Ectodermal cell (in vitro differentiated cells): ENCODE results near the gene CBLIF.
"Not testable (repeated sequence)": the region's sequence is repeated elsewhere in the genome, so short reads cannot be mapped to it uniquely, and the experiment has no call there.

Experiments used
- H3K27ac ChIP-seq: 2 replicates; pipeline ENCODE4 v1.7.0; 2013; ENCODE audit warnings: mild to moderate bottlenecking, low read depth, low read length; ENCODE audit not compliant: insufficient read depth, poor library complexity, severe bottlenecking
- H3K27me3 ChIP-seq: 2 replicates; pipeline ENCODE4 v1.7.0; 2013; ENCODE audit warnings: mild to moderate bottlenecking, low read length; ENCODE audit not compliant: insufficient read depth, control insufficient read depth, poor library complexity, severe bottlenecking
- H3K36me3 ChIP-seq: one replicate; pipeline ENCODE4 v1.7.0; 2013; ENCODE audit warnings: low read length; ENCODE audit not compliant: control insufficient read depth, insufficient read depth
- H3K4me1 ChIP-seq: one replicate; pipeline ENCODE4 v1.7.0; 2013; ENCODE audit warnings: low read length; ENCODE audit not compliant: control insufficient read depth, insufficient read depth
- H3K4me3 ChIP-seq: 2 replicates; pipeline ENCODE4 v1.7.0; 2013; ENCODE audit warnings: low read depth, low read length, control low read depth; ENCODE audit not compliant: insufficient read depth
- H3K9me3 ChIP-seq: 2 replicates; pipeline ENCODE4 v1.7.0; 2013; ENCODE audit warnings: mild to moderate bottlenecking, low read length, moderate library complexity; ENCODE audit not compliant: control insufficient read depth
- WGBS, 2 experiments: methylation state at CpG; one replicate each; pipeline ENCODE4 v1.1.7; 2013; ENCODE audit warnings: missing lambda C conversion rate in 2 of 2; 5-methylcytosine and 5-hydroxymethylcytosine counted together

The CBLIF gene

DNA sequence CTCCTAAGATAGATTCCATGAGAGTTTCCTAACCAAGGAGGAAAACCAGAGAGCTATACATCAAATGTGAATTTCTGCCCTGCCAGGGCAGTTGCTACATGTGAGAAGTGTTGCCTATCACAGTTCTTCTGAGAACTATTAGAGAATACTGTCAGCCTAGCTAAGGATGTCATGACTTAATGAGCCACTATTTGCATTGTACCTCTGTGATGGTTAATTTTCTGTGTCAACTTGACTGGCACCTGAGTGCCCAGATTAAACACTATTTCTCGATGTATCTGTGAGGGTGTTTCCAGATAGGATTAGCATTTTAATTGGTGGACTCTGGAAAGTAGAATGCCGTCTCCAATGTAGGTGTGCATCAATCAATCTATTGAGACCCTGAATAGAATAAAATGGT, 22.6 kb upstream of the CBLIF start:
- WGBS, 2 experiments: 96 to 98% methylated on average over 2 of the region's 2 CpGs

DNA sequence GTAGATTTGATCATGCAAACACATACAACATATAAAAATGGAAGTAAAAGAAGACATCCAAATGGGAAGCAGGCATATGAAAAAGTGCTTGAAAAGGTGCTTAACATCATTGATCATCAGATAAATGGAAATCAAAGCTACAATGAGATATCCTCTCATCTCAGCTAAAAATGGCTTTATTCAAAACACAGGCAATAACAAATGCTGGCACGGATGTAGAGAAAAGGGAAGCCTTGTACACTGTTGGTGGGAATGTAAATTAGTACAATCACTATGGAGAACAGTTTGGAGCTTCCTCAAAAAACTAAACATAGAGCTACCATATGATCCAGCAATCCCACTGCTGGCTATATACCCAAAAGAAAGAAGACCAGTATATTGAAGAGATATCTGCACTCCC, 21.5 kb upstream of the CBLIF start:
- H3K27me3 ChIP-seq: no peaks in the 10 kb centered on the region
- H3K36me3 ChIP-seq: no peaks in the 10 kb centered on the region
- WGBS, 2 experiments: 100% methylated on average over 1 of the region's 1 CpG; no CpG with 5 or more reads in 1 of the 2 experiments
- H3K4me1 ChIP-seq: no peaks in the 10 kb centered on the region
- no peaks in the 10 kb centered on the region for H3K9me3 ChIP-seq
- no peak overlapping the region for H3K27ac ChIP-seq
- no peak overlapping the region for H3K4me3 ChIP-seq

More for the DNA sequence above, 22.6 kb upstream of the CBLIF start:
- Histone ChIP-seq H3K4me1 (no peaks in the 10 kb centered on the region), H3K36me3 (no peaks in the 10 kb centered on the region), H3K4me3 (no peak overlapping the region), H3K9me3 (no peaks in the 10 kb centered on the region), H3K27ac (no peak overlapping the region), H3K27me3 (no peaks in the 10 kb centered on the region)

DNA sequence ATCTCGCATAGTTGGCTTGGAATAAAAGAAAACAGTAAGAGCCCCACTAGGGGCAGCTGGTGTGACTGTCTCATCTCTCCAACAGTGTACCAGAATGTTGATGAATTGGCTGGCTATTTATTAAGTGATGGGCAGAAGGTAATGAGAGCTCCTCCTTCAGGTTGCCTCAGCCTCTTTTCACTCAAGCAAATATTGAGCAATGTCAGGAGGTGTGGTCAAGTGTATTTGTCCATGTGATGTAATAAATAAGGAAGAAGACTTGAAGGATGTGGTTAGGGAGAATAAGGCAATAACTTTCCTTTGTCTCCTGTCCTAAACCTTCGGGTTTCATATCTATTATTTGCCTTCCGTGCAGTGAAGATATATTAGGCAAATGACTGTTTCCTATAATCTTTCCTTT, 21.1 kb upstream of the CBLIF start, which contains the start of gene TCN1:
TSS of gene TCN1 (minus strand) at position 91 of the 400 bp plus-strand sequence. CDS start at position 74, 17 bp downstream.
- no peak within 1 kb of the TSS for H3K27ac ChIP-seq
- no peaks in the 10 kb centered on the region for H3K27me3 ChIP-seq
- 96 to 100% methylated on average over 3 of the region's 3 CpGs for WGBS, 2 experiments
- no peaks in the 10 kb centered on the region for H3K9me3 ChIP-seq
- no peaks in the 10 kb centered on the region for H3K4me1 ChIP-seq
- no peaks in the 10 kb centered on the region for H3K36me3 ChIP-seq
- no peak within 1 kb of the TSS for H3K4me3 ChIP-seq

DNA sequence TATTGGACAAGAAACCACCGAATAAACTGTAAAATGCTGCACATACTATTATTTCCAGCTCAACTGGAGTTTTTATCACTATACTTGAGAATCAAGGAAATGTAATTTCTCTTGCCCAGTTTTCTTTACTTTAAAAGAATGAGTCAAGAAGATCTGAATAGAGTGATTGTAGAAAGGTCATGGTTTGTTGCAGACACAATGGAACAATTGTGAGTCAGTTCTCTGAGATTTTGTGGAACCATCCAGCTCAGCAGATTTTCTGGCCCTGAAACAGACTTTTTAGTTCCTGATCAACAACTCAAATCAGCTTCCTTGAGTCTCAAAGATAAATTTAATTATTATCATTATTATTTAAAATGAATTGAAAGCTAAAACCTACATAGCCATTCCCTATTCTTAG, 19.7 kb upstream of the CBLIF start:
- 94 to 100% methylated on average over 1 of the region's 1 CpG for WGBS, 2 experiments
- Histone ChIP-seq H3K36me3 (no peaks in the 10 kb centered on the region), H3K27ac (no peak overlapping the region), H3K4me3 (no peak overlapping the region), H3K4me1 (no peaks in the 10 kb centered on the region), H3K27me3 (no peaks in the 10 kb centered on the region), H3K9me3 (no peaks in the 10 kb centered on the region)

- no peak overlapping the region for H3K4me3 ChIP-seq
- no peaks in the 10 kb centered on the region for H3K9me3 ChIP-seq
- H3K27ac ChIP-seq: no peak overlapping the region
- H3K27me3 ChIP-seq: no peaks in the 10 kb centered on the region
- 90 to 92% methylated on average over 3 of the region's 3 CpGs for WGBS, 2 experiments
- no peaks in the 10 kb centered on the region for H3K36me3 ChIP-seq
- no peaks in the 10 kb centered on the region for H3K4me1 ChIP-seq
Observed at GRCh38 chr11:59862252-59862651, 17.0 kb upstream of the CBLIF start.

DNA sequence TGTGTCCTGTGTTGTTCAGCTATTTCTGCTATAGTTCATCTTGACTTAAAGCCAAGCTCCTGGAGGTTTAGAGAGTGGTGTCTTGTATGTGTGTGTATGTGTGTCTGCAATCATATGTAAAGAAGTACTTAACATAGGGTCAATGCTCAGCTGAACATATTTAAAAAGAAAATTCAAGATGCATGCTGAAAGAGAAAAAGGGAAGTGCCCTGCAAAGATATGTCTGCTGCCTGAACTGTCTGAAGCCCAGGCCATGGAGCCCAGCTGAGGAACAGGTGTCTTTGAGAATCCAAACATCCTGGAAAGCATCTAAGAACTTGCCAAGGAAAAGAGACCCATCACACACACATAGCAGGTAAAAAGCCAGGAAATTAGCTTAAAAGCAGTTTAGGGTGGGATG, 14.4 kb upstream of the CBLIF start:
- H3K27me3 ChIP-seq: no peaks in the 10 kb centered on the region
- no peaks in the 10 kb centered on the region for H3K4me1 ChIP-seq
- no peak overlapping the region for H3K4me3 ChIP-seq
- H3K27ac ChIP-seq: no peak overlapping the region
- H3K9me3 ChIP-seq: no peaks in the 10 kb centered on the region
- H3K36me3 ChIP-seq: no peaks in the 10 kb centered on the region

DNA sequence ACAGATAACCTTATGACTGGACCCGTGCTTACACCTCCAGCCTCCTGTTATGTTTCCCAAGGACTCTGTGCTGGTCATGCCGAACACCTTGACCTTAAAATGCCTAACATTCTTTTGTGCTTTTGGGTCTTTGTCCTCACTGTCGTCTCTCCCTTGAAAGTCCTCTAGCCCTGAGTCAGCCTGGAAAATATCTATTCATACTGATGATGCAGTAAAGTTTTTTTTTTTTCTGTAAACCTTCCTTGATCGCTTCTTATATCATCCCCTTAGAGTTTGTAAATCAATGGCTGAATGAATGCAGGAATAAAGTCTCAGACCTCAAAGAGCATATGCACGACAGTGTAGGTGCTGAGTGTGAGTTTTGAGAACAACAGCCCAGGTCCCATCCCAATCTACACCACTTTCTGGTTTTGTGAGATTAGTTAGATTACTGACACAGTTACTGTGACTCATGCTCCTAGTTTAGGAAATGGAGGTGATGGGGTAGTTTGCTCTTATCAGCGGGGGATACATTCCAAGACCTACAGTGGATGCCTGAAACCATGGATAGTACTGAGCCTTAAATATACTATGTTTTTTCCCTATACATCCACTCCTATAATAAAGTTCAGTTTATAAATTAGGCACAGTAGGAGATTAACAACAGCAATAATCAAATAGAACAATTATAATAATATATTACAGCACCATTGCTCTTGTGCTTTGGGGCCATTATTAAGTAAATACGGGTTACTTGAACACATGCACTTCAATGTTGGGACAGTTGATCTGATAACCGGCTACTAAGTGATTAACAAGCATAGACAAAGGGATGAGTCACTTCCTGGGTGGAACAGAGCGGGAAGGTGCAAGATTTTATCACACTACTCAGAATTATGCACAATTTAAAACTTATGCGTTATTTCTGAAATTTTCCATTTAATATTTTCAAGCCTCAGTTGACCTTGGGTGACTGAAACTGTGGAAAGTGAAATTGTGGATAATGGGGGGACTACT, 12.4 kb upstream of the CBLIF start:
- H3K36me3 ChIP-seq: no peaks in the 10 kb centered on the region
- no peaks in the 10 kb centered on the region for H3K27me3 ChIP-seq
- no peaks in the 10 kb centered on the region for H3K4me1 ChIP-seq
- 78 to 81% methylated on average over 8 to 10 of the region's 10 CpGs for WGBS, 2 experiments
- H3K4me3 ChIP-seq: no peak overlapping the region
- no peak overlapping the region for H3K27ac ChIP-seq
- no peaks in the 10 kb centered on the region for H3K9me3 ChIP-seq

DNA sequence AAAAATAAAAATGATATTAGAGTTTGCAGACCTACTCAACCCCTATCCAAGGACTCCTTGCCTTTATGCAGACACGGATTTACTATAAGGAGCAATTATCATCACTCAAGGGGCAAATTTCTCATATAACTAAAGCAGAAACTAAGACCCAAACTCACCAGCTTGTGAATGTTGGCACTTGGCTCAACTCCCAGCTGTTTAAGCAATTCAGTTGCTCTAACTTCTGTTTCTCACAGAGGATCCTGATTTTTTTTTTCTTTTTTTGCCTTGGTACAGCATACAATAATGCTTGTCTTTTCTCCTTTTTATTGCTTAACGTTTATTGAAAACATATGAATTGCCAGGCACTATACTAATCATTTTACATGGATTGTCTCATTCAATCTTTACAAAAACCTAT, 9.6 kb upstream of the CBLIF start:
- H3K27me3 ChIP-seq: no peaks in the 10 kb centered on the region
- no peak overlapping the region for H3K4me3 ChIP-seq
- no peaks in the 10 kb centered on the region for H3K9me3 ChIP-seq
- H3K36me3 ChIP-seq: no peaks in the 10 kb centered on the region
- H3K4me1 ChIP-seq: no peaks in the 10 kb centered on the region
- no peak overlapping the region for H3K27ac ChIP-seq
- 80 to 95% methylated on average over 2 of the region's 2 CpGs for WGBS, 2 experiments

DNA sequence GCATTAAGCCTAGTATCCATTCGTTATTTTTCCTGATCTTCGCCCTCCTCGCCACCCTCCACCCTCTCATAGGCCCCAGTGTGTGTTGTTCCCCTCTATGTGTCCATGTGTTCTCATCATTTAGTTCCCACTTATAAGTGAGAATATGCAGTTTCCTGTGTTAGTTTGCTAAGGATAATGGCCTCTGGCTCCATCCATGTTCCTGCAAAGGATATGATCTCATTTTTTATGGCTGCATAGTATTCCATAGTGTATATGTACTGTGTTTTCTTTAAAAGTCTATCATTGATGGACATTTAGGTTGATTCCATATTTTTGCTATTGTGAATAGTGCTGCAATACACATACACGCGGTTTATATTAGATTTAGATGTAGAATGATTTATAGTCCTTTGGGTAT, 6.1 kb upstream of the CBLIF start:
- not testable (repeated sequence) for H3K27me3 ChIP-seq, H3K4me1 ChIP-seq, H3K9me3 ChIP-seq, H3K27ac ChIP-seq, H3K36me3 ChIP-seq, H3K4me3 ChIP-seq
- WGBS, 2 experiments: 90 to 93% methylated on average over 5 of the region's 5 CpGs

DNA sequence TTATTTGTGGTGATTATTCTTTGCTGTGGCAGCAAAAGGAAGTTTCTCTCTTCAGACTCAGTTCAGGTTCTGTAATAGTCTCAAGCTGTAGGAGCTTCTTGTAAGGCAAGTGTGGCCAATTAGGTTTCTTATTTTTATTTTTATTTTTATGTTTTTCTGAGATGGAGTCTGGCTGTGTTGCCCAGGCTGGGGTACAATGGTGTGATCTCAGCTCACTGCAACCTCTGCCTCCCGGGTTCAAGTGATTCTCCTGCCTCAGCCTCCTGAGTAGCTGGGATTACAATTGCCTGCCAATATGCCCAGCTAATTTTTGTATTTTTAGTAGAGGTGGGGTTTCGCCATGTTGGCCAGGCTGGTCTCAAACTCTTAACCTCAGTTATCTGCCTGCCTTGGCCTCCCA, 4.3 kb upstream of the CBLIF start:
- not testable (repeated sequence) for H3K4me1 ChIP-seq, H3K27ac ChIP-seq, H3K9me3 ChIP-seq, H3K4me3 ChIP-seq, H3K36me3 ChIP-seq, H3K27me3 ChIP-seq
- WGBS, 2 experiments: 87 to 92% methylated on average over 2 of the region's 2 CpGs
